Uterus (tissue), 4 donors: ENCODE measurements around the gene ZDHHC11B. TPM values are rescaled to one million over a fixed set of nuclear protein-coding genes. Genes with fewer than 3 reads are reported as not detected.

Experiments used
- DNase-seq, 2 donors: peaks; one replicate each; pipeline ENCODE4 v3.0.0-alpha.2; 2019 to 2020
- H3K27ac ChIP-seq, 2 donors: fragments of 200-600 bp; sonication (generic); 1 replicate in 1 of 2; 2 replicates in 1 of 2; pipeline ENCODE4 v1.5.1; 2016 to 2018
- H3K27me3 ChIP-seq, 2 donors: fragments of 200-600 bp; sonication (generic); one replicate each; pipeline ENCODE4 v1.5.1; 2018 to 2019; ENCODE audit warnings: control low read depth in 1 of 2
- H3K36me3 ChIP-seq, 2 donors: fragments of 200-600 bp; sonication (generic); one replicate each; pipeline ENCODE4 v1.5.1; 2019; ENCODE audit warnings: control low read depth in 1 of 2
- H3K4me1 ChIP-seq, 2 donors: fragments of 200-600 bp; sonication (generic); one replicate each; pipeline ENCODE4 v1.5.1; 2018 to 2019; ENCODE audit warnings: control low read depth in 1 of 2
- H3K4me3 ChIP-seq, 2 donors: fragments of 200-600 bp; sonication (generic); 1 replicate in 1 of 2; 2 replicates in 1 of 2; pipeline ENCODE4 v1.5.1; 2018 to 2019; ENCODE audit warnings: mild to moderate bottlenecking in 1 of 2
- H3K9me3 ChIP-seq, 2 donors: fragments of 200-600 bp; sonication (generic); one replicate each; pipeline ENCODE4 v1.5.1; 2019; ENCODE audit warnings: control low read depth in 1 of 2
- CTCF ChIP-seq, 4 experiments: fragments of 200-600 bp in 2 of 4; fragments of 450-650 bp in 2 of 4; sonication (generic) in 2 of 4; IDR thresholded peaks; one replicate each; pipeline ENCODE4 v1.5.1; 2016 to 2019; ENCODE audit warnings: antibody characterized with exemption in 4 of 4, mild to moderate bottlenecking in 2 of 4, moderate library complexity in 1 of 4
- POLR2A ChIP-seq, 2 donors: fragments of 450-650 bp; IDR thresholded peaks; one replicate each; pipeline ENCODE4 v1.6.1; 2016; ENCODE audit warnings: antibody characterized with exemption in 2 of 2, mild to moderate bottlenecking in 1 of 2, moderate library complexity in 1 of 2
- intact Hi-C: fragments of 100-400 bp; cut with DNase I; formaldehyde crosslinking; loops from one replicate; pipeline ENCODE4 v1.15.1; 2023; ENCODE audit warnings: low total_unique reads
- total RNA-seq, 4 donors: library from RNA; depleted of rRNA in 3 of 4; stranded (reverse); fragments of >200 nt in 3 of 4; gene quantifications; one replicate each; pipeline versions ENCODE4 v1.1.0 to v1.2.4, GENCODE V29; 2014 to 2023
- donor health status: DM: yes; HTN: yes; CAD: no.

Gene ZDHHC11B
- total RNA-seq, 4 donors from 2014 or later, result under 0.01 to 15.1 (median 1.5) TPM

DNA sequence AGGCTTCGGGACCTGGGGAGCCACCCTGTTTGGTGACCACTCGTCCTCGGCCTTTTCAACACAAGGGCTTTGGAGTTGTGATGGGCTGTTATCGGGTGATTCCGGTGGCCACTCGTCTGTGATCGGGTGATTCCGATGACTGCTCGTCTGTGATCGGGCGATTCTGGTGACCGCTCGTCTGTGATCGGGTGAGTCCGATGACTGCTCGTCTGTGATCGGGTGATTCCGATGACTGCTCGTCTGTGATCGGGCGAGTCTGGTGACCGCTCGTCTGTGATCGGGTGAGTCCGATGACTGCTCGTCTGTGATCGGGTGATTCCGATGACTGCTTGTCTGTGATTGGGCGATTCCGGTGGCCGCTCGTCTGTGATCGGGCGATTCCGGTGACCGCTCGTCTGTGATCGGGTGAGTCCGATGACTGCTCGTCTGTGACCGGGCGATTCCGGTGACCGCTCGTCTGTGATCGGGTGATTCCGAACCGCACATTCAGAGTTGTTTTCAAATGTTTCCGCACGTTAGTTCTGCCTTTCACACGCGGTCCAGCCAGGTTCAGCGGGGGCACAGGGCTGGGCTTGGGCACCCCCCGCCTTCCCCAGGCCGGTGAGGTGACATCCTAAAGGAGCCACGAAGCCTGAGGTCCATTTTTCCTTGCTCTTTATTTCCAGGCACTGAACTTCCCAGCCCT lies 121.6 kb downstream of the ZDHHC11B start:
- Histone ChIP-seq H3K9me3 (no peaks in the 10 kb centered on the region), H3K27ac (no peak overlapping the region), H3K4me1 (no peaks in the 10 kb centered on the region), H3K4me3 (no peak overlapping the region), H3K36me3 (no peaks in the 10 kb centered on the region), H3K27me3 (no peaks in the 10 kb centered on the region)
- intact Hi-C loops, result no loop called here
- TF ChIP-seq CTCF (IDR thresholded peaks at IDR 0.05), result no peak
- TF ChIP-seq POLR2A (IDR thresholded peaks at IDR 0.05), result no peak
- no peak for DNase-seq

DNA sequence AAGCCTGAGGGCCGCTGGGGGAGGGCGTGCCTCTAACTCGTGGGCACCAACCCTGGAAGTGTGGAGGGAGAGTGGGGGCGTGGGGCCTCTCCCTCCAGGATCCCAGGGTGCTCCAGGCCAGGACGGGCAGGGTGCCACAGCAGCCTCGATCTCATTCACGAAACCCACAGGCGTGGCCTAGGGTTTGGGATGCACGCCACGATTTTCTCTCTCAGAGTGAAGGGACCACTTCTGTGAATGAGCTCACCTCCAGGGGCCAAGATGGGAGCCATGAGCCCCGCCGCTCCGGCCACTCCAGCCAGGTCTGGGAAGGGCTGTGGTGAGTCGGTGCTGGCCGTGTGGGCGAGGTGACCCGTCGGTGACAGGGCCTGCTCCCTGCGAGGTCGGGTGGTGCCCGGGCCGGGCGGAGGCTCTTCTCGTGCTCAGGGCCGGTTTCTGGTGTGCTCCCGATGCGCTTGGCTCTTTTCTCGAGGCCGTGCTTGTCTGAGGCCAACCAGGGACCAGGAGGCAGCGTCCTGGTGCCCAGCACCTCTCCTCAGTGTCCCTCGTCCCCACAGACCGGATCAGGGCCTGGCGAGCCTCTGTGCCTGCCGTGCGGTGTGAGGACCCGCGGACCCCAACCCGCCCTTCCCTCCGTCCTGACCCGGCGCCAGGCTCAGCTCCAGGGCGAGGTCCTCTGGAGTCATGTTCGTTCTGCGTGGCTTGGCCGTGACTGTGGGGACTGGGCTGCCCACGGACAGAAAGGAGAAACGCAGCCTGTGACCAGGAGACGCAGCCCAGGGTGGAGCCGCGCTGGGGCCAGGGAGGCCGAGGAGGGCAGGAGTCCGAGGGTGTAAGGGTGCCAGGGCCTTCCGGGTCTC lies 122.4 kb downstream of the ZDHHC11B start:
- DNase-seq, result no peak
- no peaks in the 10 kb centered on the region for H3K36me3 ChIP-seq
- intact Hi-C loops, result no loop called here

GRCh38 chr5:660491-661030 lies 124.0 kb downstream of the ZDHHC11B start:
- no peak overlapping the region for H3K4me3 ChIP-seq
- no peak for TF ChIP-seq POLR2A (IDR thresholded peaks at IDR 0.05)
- no peak for TF ChIP-seq CTCF (IDR thresholded peaks at IDR 0.05)
- DNase-seq, result no peak
- H3K27me3 ChIP-seq, result no peaks in the 10 kb centered on the region
- no peaks in the 10 kb centered on the region for H3K36me3 ChIP-seq
- H3K9me3 ChIP-seq, result no peaks in the 10 kb centered on the region
- H3K27ac ChIP-seq, result no peak overlapping the region
- no peaks in the 10 kb centered on the region for H3K4me1 ChIP-seq
- intact Hi-C loops, result no loop called here

More for the DNA sequence above, 122.4 kb downstream of the ZDHHC11B start:
- TF ChIP-seq CTCF (IDR thresholded peaks at IDR 0.05) (no peak), POLR2A (IDR thresholded peaks at IDR 0.05) (no peak)
- H3K4me3 ChIP-seq, result no peak overlapping the region
- no peaks in the 10 kb centered on the region for H3K4me1 ChIP-seq
- no peak overlapping the region for H3K27ac ChIP-seq
- no peaks in the 10 kb centered on the region for H3K9me3 ChIP-seq
- H3K27me3 ChIP-seq, result no peaks in the 10 kb centered on the region

Other genes starting within 250 kb of the ZDHHC11B start
- gene CEP72, start 172.4 kb downstream of the ZDHHC11B start, total RNA-seq, result 10 to 100 TPM in 1 of 4 donors, 1 to 10 TPM in 2, under 1 TPM in 1; 0.26 to 11.9 (median 4.9) TPM
- gene TPPP, start 91.4 kb downstream of the ZDHHC11B start, total RNA-seq, result 1 to 10 TPM in 2 of 4 donors, under 1 TPM in 2; 0.26 to 8.0 (median 1.0) TPM
- 10 to 100 TPM in 1 of 4 donors, 1 to 10 TPM in 2, not detected in 1; 1.8 to 14.4 (median 8.2) TPM for gene ZDHHC11, start 66.3 kb upstream of the ZDHHC11B start, total RNA-seq
- 10 to 100 TPM; 31.0 to 53.9 (median 44.2) TPM for gene BRD9, start 108.1 kb upstream of the ZDHHC11B start, total RNA-seq
- gene TRIP13, start 108.2 kb upstream of the ZDHHC11B start, total RNA-seq, result 10 to 100 TPM in 1 of 4 donors, 1 to 10 TPM in 2, not detected in 1; 1.2 to 10.5 (median 1.3) TPM
- gene NKD2, start 224.1 kb upstream of the ZDHHC11B start, total RNA-seq, result 10 to 100 TPM in 1 of 4 donors, 1 to 10 TPM in 1, not detected in 2; 2.5 to 11.1 TPM